Measurements from ENCODE around the gene UBE2D2.

Gene UBE2D2

GRCh38 chr5:139650689-139651042 is 89.5 kb downstream of the UBE2D2 start:
- DNase-seq (ENCODE audit: insufficient read length, low spot score) (no peak), FAIRE-seq (no peak)
- no peak for TF ChIP-seq CTCF (IDR thresholded peaks at IDR 0.05; ENCODE audit: insufficient read depth, missing control alignments)

GRCh38 chr5:139651043-139651834 is 90.1 kb downstream of the UBE2D2 start:
- FAIRE-seq (no peak), DNase-seq (ENCODE audit: insufficient read length, low spot score) (no peak)
- TF ChIP-seq CTCF (IDR thresholded peaks at IDR 0.05; ENCODE audit: insufficient read depth, missing control alignments), result no peak

- TF ChIP-seq CTCF (IDR thresholded peaks at IDR 0.05; ENCODE audit: insufficient read depth, missing control alignments), result no peak
These were observed 91.0 kb downstream of the UBE2D2 start for GRCh38 chr5:139651853-139652787.

GRCh38 chr5:139652788-139653241 is 91.7 kb downstream of the UBE2D2 start:
- no peak for TF ChIP-seq CTCF (IDR thresholded peaks at IDR 0.05; ENCODE audit: insufficient read depth, missing control alignments)
- FAIRE-seq (no peak), DNase-seq (ENCODE audit: insufficient read length, low spot score) (no peak)

More at GRCh38 chr5:139651853-139652787, 91.0 kb downstream of the UBE2D2 start:
- FAIRE-seq, result no peak
- no peak for DNase-seq (ENCODE audit: insufficient read length, low spot score)

- no peak for TF ChIP-seq CTCF (IDR thresholded peaks at IDR 0.05; ENCODE audit: insufficient read depth, missing control alignments)
- DNase-seq (ENCODE audit: insufficient read length, low spot score) (no peak), FAIRE-seq (no peak)
These were observed 92.5 kb downstream of the UBE2D2 start for GRCh38 chr5:139653616-139654015.

- no peak for TF ChIP-seq CTCF (IDR thresholded peaks at IDR 0.05; ENCODE audit: insufficient read depth, missing control alignments)
These were observed 93.3 kb downstream of the UBE2D2 start for GRCh38 chr5:139654464-139654863.

More at GRCh38 chr5:139654464-139654863, 93.3 kb downstream of the UBE2D2 start:
- DNase-seq (ENCODE audit: insufficient read length, low spot score) (no peak), FAIRE-seq (no peak)
